ENCODE results near the gene RFX3. TPM values are rescaled to one million over a fixed set of nuclear protein-coding genes. Genes with fewer than 3 reads are reported as not detected.

The RFX3 gene
- total RNA-seq, 1 donor = 3.1 TPM

GRCh38 chr9:3271581-3271980 is 254.2 kb downstream of the RFX3 start:
- TF ChIP-seq CTCF (IDR thresholded peaks at IDR 0.05; ENCODE audit: insufficient read depth, low read length) = no peak
- no peak overlapping the region for H3K4me3 ChIP-seq (ENCODE audit: low read depth, low read length)
- no peak for DNase-seq (ENCODE audit: low read depth)

- no peak overlapping the region for H3K4me3 ChIP-seq (ENCODE audit: low read depth, low read length)
- DNase-seq (ENCODE audit: low read depth) = no peak
- no peak for TF ChIP-seq CTCF (IDR thresholded peaks at IDR 0.05; ENCODE audit: insufficient read depth, low read length)
Measured at GRCh38 chr9:3271157-3271556, 254.6 kb downstream of the RFX3 start.

- DNase-seq (ENCODE audit: low read depth) = no peak
- no peak for TF ChIP-seq CTCF (IDR thresholded peaks at IDR 0.05; ENCODE audit: insufficient read depth, low read length)
- H3K4me3 ChIP-seq (ENCODE audit: low read depth, low read length) = no peak overlapping the region
Measured at GRCh38 chr9:3268223-3268622, 257.6 kb downstream of the RFX3 start.

DNA sequence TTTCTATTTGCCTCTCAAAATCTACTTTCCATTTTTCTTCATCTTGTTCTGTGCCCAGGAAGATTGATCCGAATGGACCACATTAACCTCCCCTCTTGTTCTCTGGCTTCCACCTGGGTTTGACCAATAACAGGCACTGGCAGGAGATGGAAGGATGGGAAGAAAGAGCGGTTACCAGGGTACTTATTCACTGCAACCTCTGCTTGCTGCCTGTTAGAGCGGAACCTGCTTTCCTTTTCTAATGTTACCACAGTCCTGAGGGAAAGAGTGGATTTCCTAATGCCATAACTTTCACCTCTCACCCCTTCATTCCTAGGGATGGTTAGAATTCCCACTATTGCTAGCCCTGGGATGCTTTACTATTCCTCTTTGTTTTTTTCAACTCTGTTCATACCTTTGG is 262.1 kb downstream of the RFX3 start:
- no peak overlapping the region for H3K4me3 ChIP-seq (ENCODE audit: low read depth, low read length)
- DNase-seq (ENCODE audit: low read depth) = no peak
- no peak for TF ChIP-seq CTCF (IDR thresholded peaks at IDR 0.05; ENCODE audit: insufficient read depth, low read length)

DNA sequence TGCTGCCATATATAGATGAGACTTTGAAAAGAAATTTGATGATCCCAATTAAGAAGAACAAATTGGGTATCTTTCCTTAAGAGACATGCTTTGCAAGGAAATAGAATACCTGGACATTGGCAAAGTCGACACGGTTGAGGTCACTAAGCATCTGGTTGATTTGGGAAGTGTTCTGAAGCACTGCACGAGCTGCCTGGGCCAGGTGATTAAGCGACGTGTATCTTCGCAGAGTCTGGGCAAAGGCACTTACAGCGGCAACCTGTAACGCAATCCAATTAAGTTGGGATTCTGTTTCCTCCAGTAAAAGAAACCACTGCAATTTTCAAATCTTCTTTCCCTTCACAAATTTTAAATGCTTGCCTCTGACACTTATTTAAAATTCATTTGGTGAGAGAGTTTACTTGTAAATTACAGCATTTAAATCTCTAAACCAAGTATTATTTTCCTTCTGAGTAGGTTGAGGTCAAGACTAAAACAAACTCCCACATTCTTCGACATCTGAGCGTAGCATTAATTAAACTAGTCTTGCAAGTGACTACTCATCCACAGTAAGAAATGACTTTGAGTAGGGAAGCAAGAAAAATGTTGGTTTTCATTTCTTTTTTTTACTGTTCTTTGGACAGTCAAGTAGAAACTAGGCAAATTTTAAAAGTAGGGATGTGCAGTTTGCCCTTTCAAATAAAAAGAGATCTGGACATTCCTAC is 262.8 kb downstream of the RFX3 start:
- no peak for TF ChIP-seq CTCF (IDR thresholded peaks at IDR 0.05; ENCODE audit: insufficient read depth, low read length)
- no peak for DNase-seq (ENCODE audit: low read depth)
- no peak overlapping the region for H3K4me3 ChIP-seq (ENCODE audit: low read depth, low read length)

DNA sequence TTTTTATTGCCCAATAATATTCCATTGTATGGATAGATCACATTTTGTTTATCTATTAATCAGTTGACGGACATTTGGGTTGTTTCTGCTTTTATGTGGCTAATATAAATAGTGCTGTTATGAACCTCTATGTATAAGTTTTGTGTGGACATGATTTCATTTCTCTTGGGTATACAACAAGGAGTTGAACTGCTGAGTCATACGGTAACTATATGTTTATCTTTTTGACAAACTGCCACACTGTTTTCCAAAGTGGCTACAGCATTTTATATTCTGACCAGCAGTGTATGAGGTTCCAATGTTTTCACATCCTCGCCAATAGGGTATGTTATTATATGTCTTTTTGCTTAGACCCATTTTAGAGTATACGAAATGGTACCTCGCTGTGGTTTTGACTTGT is 264.3 kb downstream of the RFX3 start:
- no peak overlapping the region for H3K4me3 ChIP-seq (ENCODE audit: low read depth, low read length)
- TF ChIP-seq CTCF (IDR thresholded peaks at IDR 0.05; ENCODE audit: insufficient read depth, low read length) = no peak
- DNase-seq (ENCODE audit: low read depth) = no peak
